Measurements from ENCODE around the gene STK25.
A peak's percentile ranks its signal among the peaks of the same experiment; 100 is the strongest.
"Not testable (repeated sequence)": the region's sequence is repeated elsewhere in the genome, so short reads cannot be mapped to it uniquely, and the experiment has no call there.

STK25 gene

GRCh38 chr2:241467777-241468475 is 40.5 kb downstream of the STK25 start:
- no peak for DNase-seq (ENCODE audit: low read depth in 3 of 3, low spot score in 1 of 3)

GRCh38 chr2:241466230-241466629 is 42.2 kb downstream of the STK25 start:
- DNase-seq (ENCODE audit: low read depth in 3 of 3, low spot score in 1 of 3): no peak

- no peak for DNase-seq (ENCODE audit: low read depth in 3 of 3, low spot score in 1 of 3)
Measured at GRCh38 chr2:241465543-241465942, 42.8 kb downstream of the STK25 start.

- no peak for DNase-seq (ENCODE audit: low read depth in 3 of 3, low spot score in 1 of 3)
Measured at GRCh38 chr2:241463276-241464135, 44.9 kb downstream of the STK25 start.

- no peak for DNase-seq (ENCODE audit: low read depth in 3 of 3, low spot score in 1 of 3)
Measured at GRCh38 chr2:241461693-241462677, 46.4 kb downstream of the STK25 start.

- DNase-seq (ENCODE audit: low read depth in 3 of 3, low spot score in 1 of 3): no peak
Measured at GRCh38 chr2:241460631-241461030, 47.8 kb downstream of the STK25 start.

- DNase-seq (ENCODE audit: low read depth in 3 of 3, low spot score in 1 of 3): no peak
Measured at GRCh38 chr2:241459520-241459919, 48.9 kb downstream of the STK25 start.

- no peak for DNase-seq (ENCODE audit: low read depth in 3 of 3, low spot score in 1 of 3)
Measured at GRCh38 chr2:241458687-241459086, 49.7 kb downstream of the STK25 start.

- DNase-seq (ENCODE audit: low read depth in 3 of 3, low spot score in 1 of 3): no peak
Measured at GRCh38 chr2:241456546-241456945, 51.8 kb downstream of the STK25 start.

- DNase-seq (ENCODE audit: low read depth in 3 of 3, low spot score in 1 of 3): no peak
Measured at GRCh38 chr2:241454837-241455485, 53.4 kb downstream of the STK25 start.

- not testable (repeated sequence) for DNase-seq (ENCODE audit: low read depth in 3 of 3, low spot score in 1 of 3)
Measured at GRCh38 chr2:241453919-241454318, 54.5 kb downstream of the STK25 start.

- no peak for DNase-seq (ENCODE audit: low read depth in 3 of 3, low spot score in 1 of 3)
Measured at GRCh38 chr2:241451840-241452506, 56.4 kb downstream of the STK25 start.

- not testable (repeated sequence) for DNase-seq (ENCODE audit: low read depth in 3 of 3, low spot score in 1 of 3)
Measured at GRCh38 chr2:241450092-241450491, 58.3 kb downstream of the STK25 start.

- DNase-seq (ENCODE audit: low read depth in 3 of 3, low spot score in 1 of 3): no peak
Measured at GRCh38 chr2:241445426-241445825, 63.0 kb downstream of the STK25 start.

GRCh38 chr2:241443486-241444223 is 64.7 kb downstream of the STK25 start:
- DNase-seq (ENCODE audit: low read depth in 3 of 3, low spot score in 1 of 3): peak; percentile 76 to 83 (median 79)
